ENCODE measurements around the gene ANTXR1. TPM values are rescaled to one million over a fixed set of nuclear protein-coding genes. Genes with fewer than 3 reads are reported as not detected.

Gene ANTXR1
- total and polyA plus RNA-seq, 2 experiments from 2014 or later, result 29.1 to 34.7 TPM

- H3K36me3 ChIP-seq (replicated peaks; ENCODE audit: insufficient read depth, low read depth), result no peaks in the 10 kb centered on the region
- H3K9me3 ChIP-seq (ENCODE audit: low read depth), result no peaks in the 10 kb centered on the region
- DNase-seq (ENCODE audit: low spot score), result no peak
- H3K4me2 ChIP-seq, result no peak overlapping the region
- H2AFZ ChIP-seq, result no peak overlapping the region
- no peaks in the 10 kb centered on the region for H3K27me3 ChIP-seq
- no peaks in the 10 kb centered on the region for H3K4me1 ChIP-seq (ENCODE audit: insufficient read depth)
- no peak overlapping the region for H3K27ac ChIP-seq
- H4K20me1 ChIP-seq (ENCODE audit: insufficient read depth, poor library complexity, severe bottlenecking), result no peaks in the 10 kb centered on the region
- 70% methylated on average over 1 of the region's 1 CpG for WGBS (ENCODE audit: low lambda C conversion rate, missing lambda C conversion rate)
- H3K9me2 ChIP-seq (replicated peaks; ENCODE audit: insufficient read depth), result no peaks in the 10 kb centered on the region
- H3K4me3 ChIP-seq, result no peak overlapping the region
- no peaks in the 10 kb centered on the region for H3K79me2 ChIP-seq
- TF ChIP-seq CTCF (IDR thresholded peaks at IDR 0.05; ENCODE audit: poor library complexity), result no peak
- no peak for TF ChIP-seq EZH2 (IDR thresholded peaks at IDR 0.05; ENCODE audit: borderline replicate concordance)
- TF ChIP-seq EZH2phosphoT487 (IDR thresholded peaks at IDR 0.05; ENCODE audit: low read depth, severe bottlenecking, unreplicated experiment), result no peak
Measured at GRCh38 chr2:69087912-69088240, 74.9 kb downstream of the ANTXR1 start.

DNA sequence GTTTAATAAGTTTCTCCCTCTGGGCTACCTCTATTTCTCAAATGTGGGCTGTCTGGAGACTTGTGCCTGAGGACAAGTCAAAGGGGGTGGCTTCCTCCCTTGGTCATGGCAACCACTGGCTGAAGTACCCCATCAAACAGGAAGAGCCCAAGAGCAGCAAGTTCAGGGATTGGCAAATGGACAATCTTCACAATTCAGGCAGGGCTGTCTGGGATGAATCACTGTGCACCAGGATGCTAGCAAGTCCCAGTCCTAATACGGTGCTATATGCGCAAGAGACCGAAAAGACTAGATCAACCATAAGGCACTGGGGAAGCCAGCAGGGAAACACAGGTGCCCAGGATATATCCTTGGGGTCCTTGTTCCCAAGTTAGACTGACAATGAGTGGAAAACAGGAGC, 75.5 kb downstream of the ANTXR1 start:
- 100% methylated on average over 3 of the region's 3 CpGs for WGBS (ENCODE audit: low lambda C conversion rate, missing lambda C conversion rate)
- H3K4me2 ChIP-seq, result no peak overlapping the region
- H3K4me1 ChIP-seq (ENCODE audit: insufficient read depth), result no peaks in the 10 kb centered on the region

DNA sequence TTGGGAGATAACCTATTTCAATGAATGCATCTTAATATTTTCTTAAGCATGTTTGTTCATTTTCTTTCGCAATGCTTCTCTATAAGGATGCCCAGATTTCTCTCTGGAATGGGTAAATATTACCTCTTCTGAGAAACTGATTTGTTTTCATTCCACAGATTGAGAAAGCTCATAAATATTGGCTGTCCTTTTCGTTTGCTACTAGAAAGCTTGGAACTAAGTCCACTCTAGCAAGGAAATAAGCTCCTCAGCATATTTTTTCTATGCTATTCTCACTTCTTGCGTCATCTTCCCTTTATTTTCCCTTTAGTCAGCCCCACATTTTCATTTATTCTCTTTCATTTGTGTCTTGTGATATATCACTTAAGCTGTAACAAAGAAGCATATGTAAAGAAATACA, 76.3 kb downstream of the ANTXR1 start:
- Histone ChIP-seq H3K27ac (no peak overlapping the region), H3K9me2 (replicated peaks; ENCODE audit: insufficient read depth) (no peaks in the 10 kb centered on the region), H2AFZ (no peak overlapping the region), H3K9me3 (ENCODE audit: low read depth) (no peaks in the 10 kb centered on the region), H3K79me2 (no peaks in the 10 kb centered on the region), H4K20me1 (ENCODE audit: insufficient read depth, poor library complexity, severe bottlenecking) (no peaks in the 10 kb centered on the region), H3K4me2 (no peak overlapping the region), H3K36me3 (replicated peaks; ENCODE audit: insufficient read depth, low read depth) (no peaks in the 10 kb centered on the region), H3K4me1 (ENCODE audit: insufficient read depth) (no peaks in the 10 kb centered on the region), H3K4me3 (no peak overlapping the region), H3K27me3 (no peaks in the 10 kb centered on the region)
- no peak for DNase-seq (ENCODE audit: low spot score)
- WGBS (ENCODE audit: low lambda C conversion rate, missing lambda C conversion rate), result 78% methylated on average over 3 of the region's 3 CpGs
- TF ChIP-seq CTCF (IDR thresholded peaks at IDR 0.05; ENCODE audit: poor library complexity) (no peak), EZH2phosphoT487 (IDR thresholded peaks at IDR 0.05; ENCODE audit: low read depth, severe bottlenecking, unreplicated experiment) (no peak), EZH2 (IDR thresholded peaks at IDR 0.05; ENCODE audit: borderline replicate concordance) (no peak)

More for the DNA sequence above, 75.5 kb downstream of the ANTXR1 start:
- TF ChIP-seq EZH2phosphoT487 (IDR thresholded peaks at IDR 0.05; ENCODE audit: low read depth, severe bottlenecking, unreplicated experiment), result no peak
- no peak for TF ChIP-seq CTCF (IDR thresholded peaks at IDR 0.05; ENCODE audit: poor library complexity)
- TF ChIP-seq EZH2 (IDR thresholded peaks at IDR 0.05; ENCODE audit: borderline replicate concordance), result no peak
- Histone ChIP-seq H4K20me1 (ENCODE audit: insufficient read depth, poor library complexity, severe bottlenecking) (no peaks in the 10 kb centered on the region), H2AFZ (no peak overlapping the region), H3K9me3 (ENCODE audit: low read depth) (no peaks in the 10 kb centered on the region), H3K27me3 (no peaks in the 10 kb centered on the region), H3K36me3 (replicated peaks; ENCODE audit: insufficient read depth, low read depth) (no peaks in the 10 kb centered on the region), H3K27ac (no peak overlapping the region), H3K9me2 (replicated peaks; ENCODE audit: insufficient read depth) (no peaks in the 10 kb centered on the region), H3K79me2 (no peaks in the 10 kb centered on the region), H3K4me3 (no peak overlapping the region)
- no peak for DNase-seq (ENCODE audit: low spot score)

DNA sequence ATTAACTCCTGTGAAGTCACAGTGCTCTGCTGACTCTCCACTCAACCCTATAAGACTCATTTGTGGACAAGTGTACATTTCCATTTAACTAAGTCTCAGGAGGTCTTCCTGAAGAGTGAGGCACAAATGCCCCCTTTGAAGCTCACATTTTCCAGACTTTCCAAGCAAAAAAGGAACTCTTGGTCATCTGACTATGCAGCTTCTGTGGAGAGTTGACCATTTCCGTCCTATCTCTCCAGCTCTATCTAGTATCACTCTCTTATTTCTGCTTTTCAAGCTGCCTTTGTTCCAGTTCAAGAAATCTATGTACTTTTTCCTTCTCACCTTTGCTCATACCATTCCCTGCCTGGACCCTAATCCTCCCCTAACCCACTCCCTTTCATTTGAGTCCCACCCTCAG, 77.0 kb downstream of the ANTXR1 start:
- H2AFZ ChIP-seq, result no peak overlapping the region
- H3K9me2 ChIP-seq (replicated peaks; ENCODE audit: insufficient read depth), result no peaks in the 10 kb centered on the region
- no peaks in the 10 kb centered on the region for H3K79me2 ChIP-seq
- no peaks in the 10 kb centered on the region for H3K9me3 ChIP-seq (ENCODE audit: low read depth)
- H3K27me3 ChIP-seq, result no peaks in the 10 kb centered on the region
- H4K20me1 ChIP-seq (ENCODE audit: insufficient read depth, poor library complexity, severe bottlenecking), result no peaks in the 10 kb centered on the region
- H3K36me3 ChIP-seq (replicated peaks; ENCODE audit: insufficient read depth, low read depth), result no peaks in the 10 kb centered on the region
- no peak for DNase-seq (ENCODE audit: low spot score)
- no peaks in the 10 kb centered on the region for H3K4me1 ChIP-seq (ENCODE audit: insufficient read depth)
- no peak overlapping the region for H3K4me2 ChIP-seq
- no peak for TF ChIP-seq CTCF (IDR thresholded peaks at IDR 0.05; ENCODE audit: poor library complexity)
- no peak for TF ChIP-seq EZH2 (IDR thresholded peaks at IDR 0.05; ENCODE audit: borderline replicate concordance)
- TF ChIP-seq EZH2phosphoT487 (IDR thresholded peaks at IDR 0.05; ENCODE audit: low read depth, severe bottlenecking, unreplicated experiment), result no peak
- H3K4me3 ChIP-seq, result no peak overlapping the region
- H3K27ac ChIP-seq, result no peak overlapping the region
- 100% methylated on average over 1 of the region's 1 CpG for WGBS (ENCODE audit: low lambda C conversion rate, missing lambda C conversion rate)

All from hepatocyte (in vitro differentiated cells).